ENCODE results near the gene TSSC4.

The TSSC4 gene

DNA sequence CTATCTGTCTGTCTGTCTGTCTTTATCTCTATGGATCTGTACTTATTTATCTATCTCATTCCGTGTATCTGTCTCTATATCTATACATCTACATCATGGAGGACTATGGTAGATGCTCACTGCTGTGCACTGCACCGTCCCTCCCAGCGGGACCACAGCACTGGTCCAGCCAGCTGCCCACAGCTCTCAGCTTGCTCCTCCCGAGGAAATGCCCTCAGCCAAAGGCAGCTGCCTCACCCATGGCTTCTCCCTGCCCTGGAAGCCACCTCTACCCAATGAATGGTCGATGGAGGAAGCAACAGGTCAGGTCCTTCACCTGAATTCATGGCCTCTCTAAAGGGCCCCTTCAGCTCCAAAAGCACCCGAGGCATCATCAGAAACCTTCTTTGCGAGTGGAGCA, 38.1 kb upstream of the TSSC4 start:
- TF ChIP-seq, protein P1, sequence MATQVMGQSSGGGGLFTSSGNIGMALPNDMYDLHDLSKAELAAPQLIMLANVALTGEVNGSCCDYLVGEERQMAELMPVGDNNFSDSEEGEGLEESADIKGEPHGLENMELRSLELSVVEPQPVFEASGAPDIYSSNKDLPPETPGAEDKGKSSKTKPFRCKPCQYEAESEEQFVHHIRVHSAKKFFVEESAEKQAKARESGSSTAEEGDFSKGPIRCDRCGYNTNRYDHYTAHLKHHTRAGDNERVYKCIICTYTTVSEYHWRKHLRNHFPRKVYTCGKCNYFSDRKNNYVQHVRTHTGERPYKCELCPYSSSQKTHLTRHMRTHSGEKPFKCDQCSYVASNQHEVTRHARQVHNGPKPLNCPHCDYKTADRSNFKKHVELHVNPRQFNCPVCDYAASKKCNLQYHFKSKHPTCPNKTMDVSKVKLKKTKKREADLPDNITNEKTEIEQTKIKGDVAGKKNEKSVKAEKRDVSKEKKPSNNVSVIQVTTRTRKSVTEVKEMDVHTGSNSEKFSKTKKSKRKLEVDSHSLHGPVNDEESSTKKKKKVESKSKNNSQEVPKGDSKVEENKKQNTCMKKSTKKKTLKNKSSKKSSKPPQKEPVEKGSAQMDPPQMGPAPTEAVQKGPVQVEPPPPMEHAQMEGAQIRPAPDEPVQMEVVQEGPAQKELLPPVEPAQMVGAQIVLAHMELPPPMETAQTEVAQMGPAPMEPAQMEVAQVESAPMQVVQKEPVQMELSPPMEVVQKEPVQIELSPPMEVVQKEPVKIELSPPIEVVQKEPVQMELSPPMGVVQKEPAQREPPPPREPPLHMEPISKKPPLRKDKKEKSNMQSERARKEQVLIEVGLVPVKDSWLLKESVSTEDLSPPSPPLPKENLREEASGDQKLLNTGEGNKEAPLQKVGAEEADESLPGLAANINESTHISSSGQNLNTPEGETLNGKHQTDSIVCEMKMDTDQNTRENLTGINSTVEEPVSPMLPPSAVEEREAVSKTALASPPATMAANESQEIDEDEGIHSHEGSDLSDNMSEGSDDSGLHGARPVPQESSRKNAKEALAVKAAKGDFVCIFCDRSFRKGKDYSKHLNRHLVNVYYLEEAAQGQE (IDR thresholded peaks at IDR 0.05; ENCODE audit: low read depth), result no peak
- no peak for TF ChIP-seq FOXM1 (IDR thresholded peaks at IDR 0.05; ENCODE audit: borderline replicate concordance, low read depth)
- no peak for TF ChIP-seq TAF1 (IDR thresholded peaks at IDR 0.05; ENCODE audit: low read depth)
- TF ChIP-seq USF1 (IDR thresholded peaks at IDR 0.05), result no peak
- TF ChIP-seq MAX (IDR thresholded peaks at IDR 0.05), result no peak
- TF ChIP-seq RAD21 (IDR thresholded peaks at IDR 0.05; ENCODE audit: low read depth), result no peak
- no peak for TF ChIP-seq TEAD4 (IDR thresholded peaks at IDR 0.05)

DNA sequence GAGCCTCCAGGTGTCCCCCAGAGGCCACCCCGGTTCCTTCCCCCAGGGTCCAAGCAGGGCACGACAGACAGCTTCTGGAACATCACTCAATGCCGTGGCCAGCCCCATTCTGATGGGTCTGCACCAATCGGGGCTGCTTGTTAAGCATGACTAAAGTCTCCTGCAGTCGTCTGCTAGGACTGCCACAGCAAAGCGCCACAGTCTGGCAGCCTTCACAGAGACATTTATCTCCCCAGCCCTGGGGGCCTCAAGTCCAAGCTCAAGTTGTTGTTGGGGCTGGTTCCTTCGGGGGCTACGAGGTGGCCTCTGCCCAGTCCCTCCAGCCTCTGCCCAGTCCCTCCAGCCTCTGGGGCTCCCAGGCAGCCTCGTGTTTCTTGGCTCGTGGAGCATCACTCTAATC, 37.4 kb upstream of the TSSC4 start:
- TF ChIP-seq RAD21 (IDR thresholded peaks at IDR 0.05; ENCODE audit: low read depth) (no peak), EGR1 (IDR thresholded peaks at IDR 0.05) (no peak), CREB1 (IDR thresholded peaks at IDR 0.05; ENCODE audit: low read depth) (no peak), MAX (IDR thresholded peaks at IDR 0.05) (no peak), YY1 (IDR thresholded peaks at IDR 0.05; ENCODE audit: low read depth) (no peak), FOXM1 (IDR thresholded peaks at IDR 0.05; ENCODE audit: borderline replicate concordance, low read depth) (no peak), CEBPB (IDR thresholded peaks at IDR 0.05) (no peak), TCF12 (IDR thresholded peaks at IDR 0.05; ENCODE audit: low read depth) (no peak), USF1 (IDR thresholded peaks at IDR 0.05) (no peak), TEAD4 (IDR thresholded peaks at IDR 0.05) (no peak), EP300 (IDR thresholded peaks at IDR 0.05; ENCODE audit: borderline replicate concordance) (no peak), ZBTB7A (IDR thresholded peaks at IDR 0.05; ENCODE audit: low read depth) (no peak), TAF1 (IDR thresholded peaks at IDR 0.05; ENCODE audit: low read depth) (no peak), NFIC (IDR thresholded peaks at IDR 0.05) (no peak)
- TF ChIP-seq, protein P1 (IDR thresholded peaks at IDR 0.05; ENCODE audit: low read depth), result no peak

DNA sequence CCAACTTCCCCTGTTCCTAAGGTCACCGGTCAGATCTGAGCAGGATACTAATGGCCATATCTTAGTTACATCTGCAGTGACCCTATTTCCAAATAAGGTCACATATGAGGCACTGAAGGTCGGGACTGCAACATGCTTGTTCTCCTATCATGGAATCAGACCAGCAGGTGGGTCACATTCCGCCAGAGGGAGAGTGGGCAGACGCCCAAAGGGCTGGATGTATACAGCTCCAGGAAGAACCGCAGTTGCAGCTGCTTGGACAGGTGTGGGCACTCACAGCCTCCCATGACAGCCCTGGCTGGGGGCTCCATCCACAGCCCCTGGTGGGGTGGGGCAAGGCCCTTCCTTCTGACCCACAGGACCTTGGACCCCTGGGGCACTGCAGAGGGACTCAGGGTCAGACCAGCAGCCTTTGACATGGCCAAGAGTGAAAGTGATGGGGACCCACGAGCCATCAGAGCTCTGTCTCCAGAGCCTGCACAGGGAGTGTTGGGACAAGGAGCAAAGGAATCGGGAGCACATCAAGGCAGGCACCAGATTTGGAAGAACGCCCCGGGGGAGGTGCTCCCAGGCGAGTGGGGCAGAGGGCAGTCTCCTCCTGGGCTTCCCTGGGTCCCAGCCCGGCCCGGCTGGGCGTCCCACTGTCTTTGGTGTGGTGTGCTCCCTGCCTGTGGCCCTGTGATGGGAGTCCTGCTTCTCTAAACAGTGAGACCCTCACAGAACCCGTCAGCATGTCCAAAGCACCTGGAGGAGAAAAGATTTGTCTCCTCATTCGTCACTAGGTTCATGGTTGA, 36.8 kb upstream of the TSSC4 start:
- TF ChIP-seq TAF1 (IDR thresholded peaks at IDR 0.05; ENCODE audit: low read depth), result no peak
- TF ChIP-seq TEAD4 (IDR thresholded peaks at IDR 0.05), result no peak
- TF ChIP-seq NFIC (IDR thresholded peaks at IDR 0.05), result no peak
- no peak for TF ChIP-seq TCF12 (IDR thresholded peaks at IDR 0.05; ENCODE audit: low read depth)
- TF ChIP-seq, protein P1 (IDR thresholded peaks at IDR 0.05; ENCODE audit: low read depth), result no peak
- TF ChIP-seq ZBTB7A (IDR thresholded peaks at IDR 0.05; ENCODE audit: low read depth), result no peak
- TF ChIP-seq EP300 (IDR thresholded peaks at IDR 0.05; ENCODE audit: borderline replicate concordance), result no peak
- no peak for TF ChIP-seq USF1 (IDR thresholded peaks at IDR 0.05)
- TF ChIP-seq EGR1 (IDR thresholded peaks at IDR 0.05), result no peak
- no peak for TF ChIP-seq CEBPB (IDR thresholded peaks at IDR 0.05)
- TF ChIP-seq FOXM1 (IDR thresholded peaks at IDR 0.05; ENCODE audit: borderline replicate concordance, low read depth), result no peak
- TF ChIP-seq YY1 (IDR thresholded peaks at IDR 0.05; ENCODE audit: low read depth), result no peak
- TF ChIP-seq MAX (IDR thresholded peaks at IDR 0.05), result no peak
- no peak for TF ChIP-seq CREB1 (IDR thresholded peaks at IDR 0.05; ENCODE audit: low read depth)
- no peak for TF ChIP-seq RAD21 (IDR thresholded peaks at IDR 0.05; ENCODE audit: low read depth)
